PFSK-1 (cell line): ENCODE results near the gene TULP1.

ENCODE experiments used
- POLR2AphosphoS5 ChIP-seq: IDR thresholded peaks from 2 replicates; pipeline ENCODE4 v1.6.1; 2012; ENCODE audit warnings: low read depth, mild to moderate bottlenecking, control low read depth, low read length, moderate library complexity
- SIN3A ChIP-seq: IDR thresholded peaks from 2 replicates; pipeline ENCODE4 v1.6.1; 2012; ENCODE audit warnings: mild to moderate bottlenecking, low read length, moderate library complexity, borderline replicate concordance; ENCODE audit not compliant: insufficient read depth
- TAF1 ChIP-seq: IDR thresholded peaks from 2 replicates; pipeline ENCODE4 v1.6.1; 2012; ENCODE audit warnings: low read length, control low read depth, borderline replicate concordance; ENCODE audit not compliant: insufficient read depth

DNA sequence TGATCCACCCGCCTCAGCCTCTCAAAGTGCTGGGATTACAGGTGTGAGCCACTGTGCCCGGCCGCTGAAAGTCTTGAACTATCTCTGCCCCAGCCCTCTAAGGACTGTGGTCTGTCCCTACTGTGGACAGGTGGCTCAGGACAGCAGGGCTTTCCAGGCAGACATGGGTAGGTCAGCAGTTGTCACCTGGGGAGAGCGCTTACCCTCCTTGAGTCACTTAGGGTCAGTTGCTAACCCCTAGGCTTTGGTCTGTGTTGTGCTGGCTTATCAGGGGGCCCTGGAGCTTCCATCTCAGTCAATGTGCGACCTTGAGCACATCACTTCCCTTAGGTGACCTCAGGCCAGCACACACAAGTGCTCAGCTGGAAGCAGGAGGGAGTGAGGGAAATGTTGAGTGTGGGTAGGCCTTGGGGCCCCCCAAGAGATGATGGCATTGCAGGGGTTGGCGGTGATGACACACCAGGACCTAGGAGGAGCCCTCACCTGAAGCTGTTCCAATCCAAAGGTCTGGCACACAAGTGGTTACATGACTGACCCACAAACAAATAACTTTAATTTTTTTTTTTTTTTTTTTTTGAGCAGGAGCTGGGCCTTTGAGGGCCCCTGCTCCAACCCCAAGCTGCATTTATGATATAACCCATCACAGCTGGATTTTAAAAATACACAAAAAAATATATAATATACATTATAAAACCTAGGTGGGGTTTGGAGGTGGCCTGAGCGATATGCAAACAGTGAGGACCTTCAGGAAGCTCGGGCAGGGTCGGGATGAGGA lies 39.4 kb downstream of the TULP1 start:
- no peak for TF ChIP-seq SIN3A
- no peak for TF ChIP-seq TAF1
- no peak for TF ChIP-seq POLR2AphosphoS5
